LNCaP clone FGC (cell line): ENCODE measurements around the gene PRKG1.

Experiments used
- DNase-seq: peaks from one replicate; pipeline ENCODE4 v3.0.0-alpha.2; 2011; ENCODE audit warnings: low read depth
- H3K4me3 ChIP-seq: 2 replicates; pipeline ENCODE4 v1.5.1; 2011; ENCODE audit warnings: mild to moderate bottlenecking, low read depth, low read length, control low read depth
- TF ChIP-seq, protein P1 (sequence below): IDR thresholded peaks from 2 replicates; pipeline ENCODE4 v1.5.1; 2012; ENCODE audit warnings: mild to moderate bottlenecking; ENCODE audit not compliant: control insufficient read depth, insufficient read depth; ENCODE audit errors: extremely low read depth

Gene PRKG1

DNA sequence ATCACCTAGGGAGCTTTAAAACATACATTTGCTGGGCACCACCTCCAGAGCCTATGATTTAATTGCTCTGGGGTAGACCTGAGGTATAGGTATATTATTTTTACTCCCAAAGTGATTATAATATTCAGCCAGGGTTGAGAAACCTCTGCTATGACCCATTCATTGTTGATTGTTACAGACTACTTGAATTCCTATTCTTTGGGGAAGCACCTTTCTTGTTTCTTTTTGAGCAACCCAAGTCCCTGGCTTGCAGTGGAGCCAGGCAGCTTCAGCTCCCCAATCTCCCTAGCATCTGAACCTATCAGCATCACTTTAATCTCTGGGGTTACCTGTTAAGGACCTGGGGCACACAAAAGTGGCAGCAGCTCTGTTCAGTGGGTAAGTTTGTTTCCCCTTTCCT lies 8.6 kb downstream of the PRKG1 start:
- TF ChIP-seq, protein P1, sequence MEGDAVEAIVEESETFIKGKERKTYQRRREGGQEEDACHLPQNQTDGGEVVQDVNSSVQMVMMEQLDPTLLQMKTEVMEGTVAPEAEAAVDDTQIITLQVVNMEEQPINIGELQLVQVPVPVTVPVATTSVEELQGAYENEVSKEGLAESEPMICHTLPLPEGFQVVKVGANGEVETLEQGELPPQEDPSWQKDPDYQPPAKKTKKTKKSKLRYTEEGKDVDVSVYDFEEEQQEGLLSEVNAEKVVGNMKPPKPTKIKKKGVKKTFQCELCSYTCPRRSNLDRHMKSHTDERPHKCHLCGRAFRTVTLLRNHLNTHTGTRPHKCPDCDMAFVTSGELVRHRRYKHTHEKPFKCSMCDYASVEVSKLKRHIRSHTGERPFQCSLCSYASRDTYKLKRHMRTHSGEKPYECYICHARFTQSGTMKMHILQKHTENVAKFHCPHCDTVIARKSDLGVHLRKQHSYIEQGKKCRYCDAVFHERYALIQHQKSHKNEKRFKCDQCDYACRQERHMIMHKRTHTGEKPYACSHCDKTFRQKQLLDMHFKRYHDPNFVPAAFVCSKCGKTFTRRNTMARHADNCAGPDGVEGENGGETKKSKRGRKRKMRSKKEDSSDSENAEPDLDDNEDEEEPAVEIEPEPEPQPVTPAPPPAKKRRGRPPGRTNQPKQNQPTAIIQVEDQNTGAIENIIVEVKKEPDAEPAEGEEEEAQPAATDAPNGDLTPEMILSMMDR: no peak
- no peak overlapping the region for H3K4me3 ChIP-seq
- DNase-seq: no peak

DNA sequence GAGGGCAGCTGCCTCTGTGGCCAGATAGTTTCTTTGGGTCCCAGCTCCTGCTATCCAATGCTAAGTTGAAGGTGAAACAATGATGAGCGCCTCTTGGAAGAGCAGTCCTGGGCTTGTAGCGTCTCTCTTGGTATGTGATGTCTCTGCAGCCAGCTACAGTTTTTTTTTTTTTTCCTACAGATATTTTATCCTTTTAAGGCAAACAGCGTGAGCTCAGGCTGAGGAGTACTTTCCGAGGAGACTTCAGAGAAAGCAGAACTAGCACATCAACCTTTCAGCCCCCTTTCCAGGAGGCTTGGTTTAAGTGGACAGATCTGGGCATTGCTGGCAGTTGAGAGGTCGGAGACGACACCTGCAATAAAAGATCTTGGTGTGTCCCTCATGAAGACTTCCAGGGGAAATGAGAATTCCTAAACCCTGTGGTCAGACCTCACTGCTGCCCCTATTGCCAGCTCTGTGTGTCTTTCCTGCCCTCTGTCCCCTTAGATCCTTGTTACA lies 9.1 kb downstream of the PRKG1 start:
- TF ChIP-seq, protein P1: no peak
- no peak overlapping the region for H3K4me3 ChIP-seq
- DNase-seq: no peak

DNA sequence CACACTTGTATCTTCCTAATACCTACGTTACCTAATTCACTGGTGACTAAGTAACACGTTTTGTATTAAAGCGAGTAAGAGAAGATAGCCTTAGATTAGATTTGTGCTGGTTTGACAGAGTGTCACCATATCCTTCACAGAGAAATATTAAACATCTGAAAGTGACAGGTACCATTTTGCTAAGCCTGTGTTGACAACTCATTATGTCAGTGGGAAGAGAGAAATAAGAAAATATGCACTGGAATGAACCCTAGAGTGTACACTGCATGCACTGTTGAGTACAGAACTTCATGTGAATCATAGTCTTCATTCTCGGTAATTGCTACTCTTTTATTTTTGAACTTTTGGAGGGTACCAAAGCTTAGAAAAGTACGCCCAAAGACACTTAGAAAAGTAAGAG lies 10.9 kb downstream of the PRKG1 start:
- DNase-seq: no peak
- TF ChIP-seq, protein P1: no peak

DNA sequence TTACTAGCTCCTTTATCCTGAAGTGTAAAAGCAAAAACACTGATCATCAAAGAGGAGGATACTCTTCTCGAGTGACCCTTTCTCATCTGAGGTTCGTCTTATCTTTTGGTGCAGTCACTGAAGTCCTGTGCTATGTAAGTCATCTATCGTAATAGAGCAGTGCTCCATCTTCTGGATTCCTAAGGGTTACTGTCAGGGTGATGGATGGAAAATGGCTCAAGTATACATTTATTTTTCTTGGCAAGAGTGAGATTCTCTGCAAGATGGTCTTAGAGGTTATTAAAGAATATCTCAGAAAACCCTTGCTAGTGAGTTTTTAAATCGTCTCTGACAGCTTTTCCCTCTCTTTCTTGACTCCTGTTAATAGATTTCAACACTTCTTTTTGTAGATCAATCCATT lies 12.4 kb downstream of the PRKG1 start:
- no peak overlapping the region for H3K4me3 ChIP-seq
- TF ChIP-seq, protein P1: no peak
- DNase-seq: no peak

More for the DNA sequence above, 10.9 kb downstream of the PRKG1 start:
- H3K4me3 ChIP-seq: no peak overlapping the region

DNA sequence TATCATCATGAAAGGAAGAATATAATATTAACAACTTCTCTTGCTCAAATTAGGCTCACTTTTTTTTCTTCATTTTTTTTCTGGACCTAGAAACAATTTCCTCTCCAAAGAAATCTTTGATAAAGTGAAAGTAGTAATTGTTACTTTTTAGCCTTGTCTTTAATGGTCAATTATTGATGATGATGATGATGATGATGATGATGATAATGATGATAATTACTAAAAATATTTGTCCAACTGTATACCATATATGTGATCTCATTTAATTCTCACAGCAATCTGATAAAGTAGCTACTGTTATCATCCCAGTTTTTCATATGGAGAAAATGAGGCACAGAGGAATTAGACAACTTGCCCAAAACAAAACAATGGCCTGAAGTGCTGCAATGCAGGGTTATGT lies 12.8 kb downstream of the PRKG1 start:
- H3K4me3 ChIP-seq: no peak overlapping the region
- TF ChIP-seq, protein P1: no peak
- no peak for DNase-seq

DNA sequence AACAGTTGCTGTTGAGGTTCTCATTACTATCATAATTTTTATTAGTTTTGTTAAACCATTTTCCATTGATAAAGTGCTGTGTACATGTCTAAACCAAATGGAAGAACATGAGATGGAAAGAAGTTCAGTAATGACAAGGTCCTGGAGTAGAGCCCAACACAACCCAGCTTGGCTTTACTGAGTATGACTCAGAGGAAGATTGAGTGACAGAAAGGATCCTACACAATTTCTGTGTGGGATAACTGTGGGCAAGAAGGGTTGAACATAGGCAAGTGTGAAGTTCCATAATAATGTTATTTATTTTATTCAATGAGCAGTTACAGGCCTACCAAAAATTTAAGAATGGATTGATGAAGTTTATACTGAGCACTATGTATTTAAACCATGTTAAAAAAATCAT lies 15.9 kb downstream of the PRKG1 start:
- TF ChIP-seq, protein P1: no peak
- H3K4me3 ChIP-seq: no peak overlapping the region
- no peak for DNase-seq

DNA sequence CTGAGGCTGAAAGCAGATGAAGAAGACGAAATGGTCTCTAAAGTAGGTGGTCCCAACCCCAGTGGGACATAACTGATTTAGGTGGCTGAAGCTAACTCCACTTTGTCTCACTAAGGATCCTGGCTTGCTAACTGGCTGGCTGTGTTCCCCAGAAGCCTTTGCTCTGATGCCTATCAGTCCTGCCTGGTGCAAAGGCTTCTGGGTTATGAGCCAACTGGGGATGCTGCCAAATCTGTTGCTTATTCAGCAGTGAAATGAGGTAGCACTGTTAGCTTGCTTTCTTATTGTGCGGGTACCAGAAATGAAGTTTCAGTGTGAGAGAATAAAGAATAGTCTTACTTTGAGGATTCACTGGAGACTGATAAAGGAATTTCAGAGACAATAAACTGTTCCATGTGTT lies 18.1 kb downstream of the PRKG1 start:
- peak; percentile 70 for DNase-seq
- no peak overlapping the region for H3K4me3 ChIP-seq
- TF ChIP-seq, protein P1: no peak
